Body of pancreas (tissue), 4 donors: ENCODE measurements around the gene SOD3. TPM values are rescaled to one million over a fixed set of nuclear protein-coding genes. Genes with fewer than 3 reads are reported as not detected.

Experiments used
- ATAC-seq: fragments of 150-250 bp; one replicate; pipeline ENCODE4 v1.9.1; 2016
- DNase-seq, 4 donors: peaks; one replicate each; pipeline ENCODE4 v3.0.0-alpha.2; 2019
- H3K27ac ChIP-seq, 4 donors: fragments of 200-600 bp; sonication (generic); 1 replicate in 3 of 4; 2 replicates in 1 of 4; pipeline versions ENCODE4 v1.5.1 to v1.6.1; 2016 to 2019; ENCODE audit warnings: mild to moderate bottlenecking in 1 of 4, mixed read lengths in 1 of 4, moderate library complexity in 1 of 4
- H3K27me3 ChIP-seq, 2 donors: fragments of 200-600 bp; sonication (generic); one replicate each; pipeline ENCODE4 v1.6.0; 2016; ENCODE audit warnings: mild to moderate bottlenecking in 1 of 2
- H3K36me3 ChIP-seq, 2 donors: fragments of 200-600 bp; sonication (generic); replicated peaks in 1 of 2; 2 replicates each; pipeline ENCODE4 v1.5.1; 2016; ENCODE audit warnings: low read depth in 2 of 2; ENCODE audit not compliant: insufficient read depth in 1 of 2
- H3K4me1 ChIP-seq: fragments of 200-600 bp; sonication (generic); one replicate; pipeline ENCODE4 v1.6.0; 2016
- H3K4me3 ChIP-seq, 2 donors: fragments of 200-600 bp; sonication (generic); 1 replicate in 1 of 2; 2 replicates in 1 of 2; pipeline ENCODE4 v1.5.1; 2016 to 2019
- H3K9me3 ChIP-seq, 3 donors: fragments of 200-600 bp; sonication (generic); 1 replicate in 2 of 3; 2 replicates in 1 of 3; pipeline ENCODE4 v1.5.1; 2016
- CTCF ChIP-seq, 7 experiments: fragments of 450-650 bp in 4 of 7; fragments of 200-600 bp in 3 of 7; sonication (generic) in 3 of 7; IDR thresholded peaks; one replicate each; pipeline ENCODE4 v1.5.1; 2016 to 2019; ENCODE audit warnings: antibody characterized with exemption in 7 of 7
- POLR2A ChIP-seq, 3 donors: fragments of 450-650 bp; IDR thresholded peaks; one replicate each; pipeline ENCODE4 v1.6.1; 2016; ENCODE audit warnings: antibody characterized with exemption in 3 of 3, mild to moderate bottlenecking in 2 of 3
- WGBS, 2 donors: methylation state at CpG; one replicate each; pipeline ENCODE4 v1.1.5; 2017; 5-methylcytosine and 5-hydroxymethylcytosine counted together
- intact Hi-C: fragments of 100-400 bp; cut with DNase I; formaldehyde crosslinking; loops from one replicate; pipeline ENCODE4 v1.15.1; 2023
- total RNA-seq, 2 donors: library from RNA; depleted of rRNA; stranded (reverse); fragments of >200 nt; gene quantifications; one replicate each; pipeline ENCODE4 v1.1.0, GENCODE V29; 2016

SOD3 gene
- total RNA-seq, 2 donors from 2014 or later: 139 to 290 TPM

GRCh38 chr4:24750106-24750505 lies 45.3 kb upstream of the SOD3 start:
- no peaks in the 10 kb centered on the region for H3K27me3 ChIP-seq
- DNase-seq: no peak
- no peak for TF ChIP-seq POLR2A (IDR thresholded peaks at IDR 0.05)
- no peak for TF ChIP-seq CTCF (IDR thresholded peaks at IDR 0.05)
- no peak overlapping the region for H3K27ac ChIP-seq
- no peaks in the 10 kb centered on the region for H3K36me3 ChIP-seq
- ATAC-seq: no peak
- no peaks in the 10 kb centered on the region for H3K4me1 ChIP-seq
- H3K9me3 ChIP-seq: no peaks in the 10 kb centered on the region
- intact Hi-C loops: no loop called here
- no peak overlapping the region for H3K4me3 ChIP-seq
- WGBS, 2 donors: 52 to 66% methylated on average over 3 of the region's 3 CpGs

GRCh38 chr4:24751926-24752539 lies 43.3 kb upstream of the SOD3 start:
- WGBS, 2 donors: 70 to 93% methylated on average over 3 of the region's 3 CpGs
- no peak for ATAC-seq

GRCh38 chr4:24753519-24753918 lies 41.9 kb upstream of the SOD3 start:
- no peaks in the 10 kb centered on the region for H3K27me3 ChIP-seq
- 55 to 67% methylated on average over 1 of the region's 1 CpG for WGBS, 2 donors
- no peaks in the 10 kb centered on the region for H3K4me1 ChIP-seq
- intact Hi-C loops: no loop called here
- H3K9me3 ChIP-seq: no peaks in the 10 kb centered on the region
- H3K4me3 ChIP-seq: no peak overlapping the region
- no peak overlapping the region for H3K27ac ChIP-seq
- no peaks in the 10 kb centered on the region for H3K36me3 ChIP-seq
- TF ChIP-seq POLR2A (IDR thresholded peaks at IDR 0.05) (no peak), CTCF (IDR thresholded peaks at IDR 0.05) (no peak)
- DNase-seq (no peak), ATAC-seq (no peak)

More at GRCh38 chr4:24751926-24752539, 43.3 kb upstream of the SOD3 start:
- Histone ChIP-seq H3K36me3 (no peaks in the 10 kb centered on the region), H3K4me1 (no peaks in the 10 kb centered on the region), H3K4me3 (no peak overlapping the region), H3K27ac (no peak overlapping the region), H3K27me3 (no peaks in the 10 kb centered on the region), H3K9me3 (no peaks in the 10 kb centered on the region)
- no peak for TF ChIP-seq POLR2A (IDR thresholded peaks at IDR 0.05)
- no peak for TF ChIP-seq CTCF (IDR thresholded peaks at IDR 0.05)
- intact Hi-C loops: no loop called here
- DNase-seq: no peak

- peak; percentile 47 for ATAC-seq
- Histone ChIP-seq H3K9me3 (no peaks in the 10 kb centered on the region), H3K4me1 (no peaks in the 10 kb centered on the region), H3K4me3 (no peak overlapping the region), H3K27me3 (no peaks in the 10 kb centered on the region), H3K27ac (no peak overlapping the region), H3K36me3 (no peaks in the 10 kb centered on the region)
- TF ChIP-seq CTCF (IDR thresholded peaks at IDR 0.05) (no peak), POLR2A (IDR thresholded peaks at IDR 0.05) (no peak)
- DNase-seq: no peak
- intact Hi-C loops: no loop called here
- 40 to 48% methylated on average over 3 of the region's 3 CpGs for WGBS, 2 donors
These were observed 40.8 kb upstream of the SOD3 start for GRCh38 chr4:24754571-24754970.

- WGBS, 2 donors: 29 to 31% methylated on average over 5 of the region's 5 CpGs
- ATAC-seq (peak; percentile 30), DNase-seq (peak in 1 of 4 donors; percentile 19)
- Histone ChIP-seq H3K27me3 (no peaks in the 10 kb centered on the region), H3K9me3 (no peaks in the 10 kb centered on the region), H3K4me3 (no peak overlapping the region), H3K27ac (no peak overlapping the region), H3K4me1 (no peaks in the 10 kb centered on the region), H3K36me3 (no peaks in the 10 kb centered on the region)
- TF ChIP-seq POLR2A (IDR thresholded peaks at IDR 0.05) (no peak), CTCF (IDR thresholded peaks at IDR 0.05) (no peak)
- intact Hi-C loops: no loop called here
These were observed 31.6 kb upstream of the SOD3 start for GRCh38 chr4:24763631-24764297.
